GM12801 (cell line): ENCODE results near the gene GAS7.

ENCODE experiments used
- CTCF ChIP-seq: IDR thresholded peaks from one replicate; pipeline ENCODE4 v1.5.1; 2011; ENCODE audit warnings: control low read depth; ENCODE audit not compliant: insufficient read length; ENCODE audit errors: extremely low read depth

GAS7 gene

GRCh38 chr17:10211666-10212065 is 13.3 kb upstream of the GAS7 start:
- no peak for TF ChIP-seq CTCF

GRCh38 chr17:10210151-10210574 is 11.8 kb upstream of the GAS7 start:
- TF ChIP-seq CTCF, result no peak

- TF ChIP-seq CTCF, result no peak
These were observed 10.3 kb upstream of the GAS7 start for GRCh38 chr17:10208604-10209193.

- no peak for TF ChIP-seq CTCF
These were observed 8.7 kb upstream of the GAS7 start for GRCh38 chr17:10207153-10207552.

- no peak for TF ChIP-seq CTCF
These were observed 7.3 kb upstream of the GAS7 start for GRCh38 chr17:10205549-10206185.

- TF ChIP-seq CTCF, result no peak
These were observed 3.3 kb upstream of the GAS7 start for GRCh38 chr17:10201680-10202079.

- no peak for TF ChIP-seq CTCF
These were observed 2.2 kb upstream of the GAS7 start for GRCh38 chr17:10200645-10201044.
